Trophoblast cell (in vitro differentiated cells and primary cell): ENCODE results near the gene ECT2L.
A peak's percentile ranks its signal among the peaks of the same experiment; 100 is the strongest.

Source experiments
- DNase-seq, 2 donors: peaks; one replicate each; pipeline ENCODE4 v3.0.0-alpha.2; 2016
- H2AFZ ChIP-seq: 2 replicates; pipeline ENCODE4 v1.6.1; 2013; ENCODE audit warnings: low read length, moderate library complexity, mild to moderate bottlenecking; ENCODE audit not compliant: insufficient read depth, poor library complexity
- H2AK5ac ChIP-seq: 2 replicates; pipeline ENCODE4 v1.6.1; 2013; ENCODE audit warnings: mild to moderate bottlenecking, low read length
- H2BK120ac ChIP-seq: 2 replicates; pipeline ENCODE4 v1.6.1; 2013; ENCODE audit warnings: low read length, mild to moderate bottlenecking, moderate library complexity; ENCODE audit not compliant: insufficient read depth, poor library complexity
- H2BK12ac ChIP-seq: 2 replicates; pipeline ENCODE4 v1.6.1; 2013; ENCODE audit warnings: mild to moderate bottlenecking, low read length, moderate library complexity
- H2BK5ac ChIP-seq: 2 replicates; pipeline ENCODE4 v1.6.1; 2013; ENCODE audit warnings: low read length, low read depth, moderate library complexity, mild to moderate bottlenecking; ENCODE audit not compliant: poor library complexity
- H3K14ac ChIP-seq: 2 replicates; pipeline ENCODE4 v1.6.1; 2013; ENCODE audit warnings: mild to moderate bottlenecking, low read length
- H3K18ac ChIP-seq: 2 replicates; pipeline ENCODE4 v1.6.1; 2013; ENCODE audit warnings: mild to moderate bottlenecking, low read length
- H3K23ac ChIP-seq: 2 replicates; pipeline ENCODE4 v1.6.1; 2013; ENCODE audit warnings: low read length
- H3K27ac ChIP-seq: 2 replicates; pipeline ENCODE4 v1.5.1; 2013; ENCODE audit warnings: low read depth, mild to moderate bottlenecking, inconsistent platforms, low read length, moderate library complexity
- H3K27me3 ChIP-seq: 2 replicates; pipeline ENCODE4 v1.6.1; 2013; ENCODE audit warnings: inconsistent platforms, mild to moderate bottlenecking, low read length, moderate library complexity; ENCODE audit not compliant: insufficient read depth
- H3K36me3 ChIP-seq, 2 experiments: 1 replicate in 1 of 2; 2 replicates in 1 of 2; pipeline ENCODE4 v1.6.1; 2013; ENCODE audit warnings: low read length in 2 of 2, mild to moderate bottlenecking in 2 of 2, moderate library complexity in 1 of 2; ENCODE audit not compliant: insufficient read depth in 2 of 2, control insufficient read depth in 1 of 2
- H3K4ac ChIP-seq: 2 replicates; pipeline ENCODE4 v1.6.1; 2013; ENCODE audit warnings: low read depth, mild to moderate bottlenecking, low read length, moderate library complexity
- H3K4me1 ChIP-seq, 2 experiments: 1 replicate in 1 of 2; 2 replicates in 1 of 2; pipeline ENCODE4 v1.6.1; 2013; ENCODE audit warnings: low read length in 2 of 2, mild to moderate bottlenecking in 2 of 2, moderate library complexity in 1 of 2; ENCODE audit not compliant: insufficient read depth in 2 of 2, control insufficient read depth in 1 of 2
- H3K4me2 ChIP-seq: 2 replicates; pipeline ENCODE4 v1.6.1; 2013; ENCODE audit warnings: inconsistent platforms, mild to moderate bottlenecking, low read length, moderate library complexity
- H3K4me3 ChIP-seq: 2 replicates; pipeline ENCODE4 v1.5.1; 2013; ENCODE audit warnings: mild to moderate bottlenecking, low read depth, low read length, inconsistent platforms
- H3K79me1 ChIP-seq: one replicate; pipeline ENCODE4 v1.6.1; 2013; ENCODE audit warnings: low read length
- H3K79me2 ChIP-seq: 2 replicates; pipeline ENCODE4 v1.6.1; 2013; ENCODE audit warnings: low read length, mild to moderate bottlenecking; ENCODE audit not compliant: control insufficient read depth, insufficient read depth, poor library complexity
- H3K9ac ChIP-seq: 2 replicates; pipeline ENCODE4 v1.6.1; 2013; ENCODE audit warnings: mild to moderate bottlenecking, low read length
- H3K9me3 ChIP-seq: 2 replicates; pipeline ENCODE4 v1.6.1; 2013; ENCODE audit warnings: low read depth, mild to moderate bottlenecking, control low read depth, inconsistent platforms, low read length; ENCODE audit not compliant: insufficient read depth
- H4K12ac ChIP-seq: 2 replicates; pipeline ENCODE4 v1.6.1; 2013; ENCODE audit warnings: low read depth, mild to moderate bottlenecking, low read length, moderate library complexity
- H4K8ac ChIP-seq: 2 replicates; pipeline ENCODE4 v1.6.1; 2013; ENCODE audit warnings: low read depth, mild to moderate bottlenecking, low read length, moderate library complexity
- H4K91ac ChIP-seq: one replicate; pipeline ENCODE4 v1.6.1; 2013; ENCODE audit warnings: low read depth, mild to moderate bottlenecking, low read length, moderate library complexity
- WGBS: extraction: QIAGEN DNeasy Blood & Tissue Kit; methylation state at CpG from one replicate; pipeline ENCODE4 v1.1.7; 2013; ENCODE audit warnings: missing lambda C conversion rate; ENCODE audit not compliant: insufficient read length, insufficient coverage; ENCODE audit errors: extremely low coverage; 5-methylcytosine and 5-hydroxymethylcytosine counted together

ECT2L gene

GRCh38 chr6:138862456-138862855, 66.6 kb downstream of the ECT2L start:
- Histone ChIP-seq H3K79me2 (no peaks in the 10 kb centered on the region), H3K4ac (no peak overlapping the region), H3K23ac (no peak overlapping the region), H2BK5ac (no peak overlapping the region), H4K12ac (no peak overlapping the region), H2BK120ac (no peak overlapping the region), H3K4me2 (no peak overlapping the region), H4K91ac (no peak overlapping the region), H3K9me3 (no peaks in the 10 kb centered on the region), H3K36me3 (no peaks in the 10 kb centered on the region), H3K27ac (no peak overlapping the region), H3K4me3 (no peak overlapping the region), H3K4me1 (no peaks in the 10 kb centered on the region), H4K8ac (no peak overlapping the region), H3K27me3 (no peaks in the 10 kb centered on the region), H2AK5ac (no peak overlapping the region), H2BK12ac (no peak overlapping the region), H2AFZ (no peak overlapping the region), H3K18ac (no peak overlapping the region), H3K79me1 (no peaks in the 10 kb centered on the region), H3K9ac (no peak overlapping the region), H3K14ac (no peak overlapping the region)
- no CpG with 5 or more reads among the region's 8 CpGs for WGBS
- no peak for DNase-seq

DNA sequence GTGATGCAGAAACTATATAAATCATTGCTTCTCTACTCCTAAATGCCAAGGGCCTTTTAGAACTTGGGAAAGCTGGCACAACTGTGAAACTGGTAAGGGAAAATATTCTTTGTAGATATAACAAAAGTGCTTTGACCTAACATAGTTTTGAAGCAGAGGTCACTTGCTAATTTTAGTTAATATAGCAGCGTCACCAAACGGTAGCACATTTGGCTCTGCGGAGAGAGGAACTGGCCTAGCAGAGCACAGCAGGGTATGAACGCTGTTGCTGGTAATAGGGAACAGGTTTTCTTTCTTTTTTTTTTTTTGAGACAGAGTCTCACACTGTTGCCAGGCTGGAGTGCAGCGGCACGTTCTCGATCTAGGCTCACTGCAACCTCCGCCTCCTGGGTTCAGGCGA, 67.4 kb downstream of the ECT2L start:
- H3K79me2 ChIP-seq = no peaks in the 10 kb centered on the region
- no peak overlapping the region for H3K4me3 ChIP-seq
- H2AFZ ChIP-seq = no peak overlapping the region
- no peak overlapping the region for H4K8ac ChIP-seq
- no peaks in the 10 kb centered on the region for H3K79me1 ChIP-seq
- H3K18ac ChIP-seq = no peak overlapping the region
- H4K91ac ChIP-seq = no peak overlapping the region
- no peaks in the 10 kb centered on the region for H3K27me3 ChIP-seq
- H3K36me3 ChIP-seq = no peaks in the 10 kb centered on the region
- H3K9ac ChIP-seq = no peak overlapping the region
- no peak overlapping the region for H4K12ac ChIP-seq
- H3K23ac ChIP-seq = no peak overlapping the region
- no peak overlapping the region for H2BK120ac ChIP-seq
- no peak overlapping the region for H2BK5ac ChIP-seq
- H3K4me1 ChIP-seq = no peaks in the 10 kb centered on the region
- H3K4me2 ChIP-seq = no peak overlapping the region
- H2BK12ac ChIP-seq = no peak overlapping the region
- H3K14ac ChIP-seq = no peak overlapping the region
- DNase-seq = no peak
- H3K9me3 ChIP-seq = no peaks in the 10 kb centered on the region
- H3K27ac ChIP-seq = no peak overlapping the region
- WGBS = no CpG with 5 or more reads among the region's 9 CpGs
- no peak overlapping the region for H3K4ac ChIP-seq
- H2AK5ac ChIP-seq = no peak overlapping the region

- no peaks in the 10 kb centered on the region for H3K36me3 ChIP-seq
- H3K27me3 ChIP-seq = no peaks in the 10 kb centered on the region
- peaks cover 0 to 2% of the 10 kb centered on the region in 2 experiments for H3K4me1 ChIP-seq
- no peak overlapping the region for H4K8ac ChIP-seq
- WGBS = no CpG with 5 or more reads among the region's 6 CpGs
- H2BK120ac ChIP-seq = no peak overlapping the region
- no peak overlapping the region for H3K9ac ChIP-seq
- H3K79me1 ChIP-seq = no peaks in the 10 kb centered on the region
- H3K18ac ChIP-seq = no peak overlapping the region
- H3K9me3 ChIP-seq = no peaks in the 10 kb centered on the region
- H3K4me2 ChIP-seq = no peak overlapping the region
- no peak overlapping the region for H4K91ac ChIP-seq
- no peak overlapping the region for H3K14ac ChIP-seq
- H3K23ac ChIP-seq = no peak overlapping the region
- H2AFZ ChIP-seq = no peak overlapping the region
- no peaks in the 10 kb centered on the region for H3K79me2 ChIP-seq
- DNase-seq = peak; percentile 12 to 37
- no peak overlapping the region for H3K4me3 ChIP-seq
- H4K12ac ChIP-seq = no peak overlapping the region
- no peak overlapping the region for H2BK5ac ChIP-seq
- no peak overlapping the region for H3K4ac ChIP-seq
- no peak overlapping the region for H2BK12ac ChIP-seq
- no peak overlapping the region for H3K27ac ChIP-seq
- no peak overlapping the region for H2AK5ac ChIP-seq
Measured at GRCh38 chr6:138864343-138864890, 68.5 kb downstream of the ECT2L start.

GRCh38 chr6:138865480-138866109, 69.7 kb downstream of the ECT2L start:
- Histone ChIP-seq H2BK120ac (no peak overlapping the region), H3K4me2 (no peak overlapping the region), H2BK12ac (no peak overlapping the region), H3K4me3 (no peak overlapping the region), H4K12ac (no peak overlapping the region), H3K79me1 (no peaks in the 10 kb centered on the region), H2BK5ac (no peak overlapping the region), H3K27me3 (no peaks in the 10 kb centered on the region), H4K8ac (no peak overlapping the region), H3K9ac (no peak overlapping the region), H2AFZ (no peak overlapping the region), H3K4me1 (peaks cover 0 to 2% of the 10 kb centered on the region in 2 experiments), H3K18ac (no peak overlapping the region), H4K91ac (no peak overlapping the region), H3K4ac (no peak overlapping the region), H3K36me3 (no peaks in the 10 kb centered on the region), H3K9me3 (no peaks in the 10 kb centered on the region), H3K79me2 (no peaks in the 10 kb centered on the region), H2AK5ac (no peak overlapping the region), H3K27ac (no peak overlapping the region), H3K23ac (no peak overlapping the region), H3K14ac (no peak overlapping the region)
- 100% methylated on average over 1 of the region's 6 CpGs for WGBS
- DNase-seq = no peak
